Heart left ventricle (tissue), 16 donors: Measurements from ENCODE around the gene EEF1E1. TPM values are rescaled to one million over a fixed set of nuclear protein-coding genes. Genes with fewer than 3 reads are reported as not detected.
A peak's percentile ranks its signal among the peaks of the same experiment; 100 is the strongest.

Source experiments
- ATAC-seq, 4 donors: fragments of 200-7000 bp; cut with Tn5 transposase; one replicate each; pipeline ENCODE4 v1.9.1; 2020 to 2022; ENCODE audit warnings: moderate library complexity in 4 of 4, mild to moderate bottlenecking in 3 of 4, moderate number of reproducible peaks in 1 of 4
- DNase-seq, 5 donors: peaks; one replicate each; pipeline ENCODE4 v3.0.0-alpha.2; 2020
- H3K27ac ChIP-seq, 12 donors: fragments of 200-600 bp; sonication (generic) in 4 of 12; one replicate each; pipeline versions ENCODE4 v1.5.0 to v1.8.0; 2016 to 2022; ENCODE audit warnings: mild to moderate bottlenecking in 2 of 12
- H3K27me3 ChIP-seq, 9 donors: fragments of 200-600 bp; sonication (generic) in 2 of 9; one replicate each; pipeline versions ENCODE4 v1.5.1 to v1.8.0; 2016 to 2022; ENCODE audit warnings: mild to moderate bottlenecking in 3 of 9
- H3K36me3 ChIP-seq, 9 donors: fragments of 200-600 bp; sonication (generic) in 2 of 9; one replicate each; pipeline versions ENCODE4 v1.5.0 to v1.8.0; 2018 to 2022; ENCODE audit warnings: mild to moderate bottlenecking in 2 of 9
- H3K4me1 ChIP-seq, 12 donors: fragments of 200-600 bp; sonication (generic) in 4 of 12; one replicate each; pipeline versions ENCODE4 v1.5.0 to v1.8.0; 2016 to 2022; ENCODE audit warnings: mild to moderate bottlenecking in 3 of 12
- H3K4me3 ChIP-seq, 12 donors: fragments of 200-600 bp; sonication (generic) in 4 of 12; one replicate each; pipeline versions ENCODE4 v1.5.0 to v1.8.0; 2017 to 2022; ENCODE audit warnings: mild to moderate bottlenecking in 9 of 12, moderate library complexity in 4 of 12
- H3K9me3 ChIP-seq, 12 donors: fragments of 200-600 bp; sonication (generic) in 4 of 12; one replicate each; pipeline versions ENCODE4 v1.5.0 to v1.8.0; 2016 to 2022; ENCODE audit warnings: mild to moderate bottlenecking in 1 of 12
- POLR2A ChIP-seq, 2 donors: fragments of 450-650 bp; IDR thresholded peaks; one replicate each; pipeline ENCODE4 v1.6.1; 2017; ENCODE audit warnings: antibody characterized with exemption in 2 of 2, mild to moderate bottlenecking in 2 of 2, moderate library complexity in 2 of 2
- WGBS, 4 donors: extraction: QIAGEN DNeasy Blood & Tissue Kit in 2 of 4; methylation state at CpG; one replicate each; pipeline versions ENCODE4 v1.1.5 to v1.1.7; 2013 to 2018; 5-methylcytosine and 5-hydroxymethylcytosine counted together
- intact Hi-C, 10 donors: fragments of 100-400 bp; cut with DNase I; formaldehyde crosslinking; loops; one replicate each; pipeline versions ENCODE4 v1.11.1 to v1.14.2; 2022
- polyA plus RNA-seq, 2 donors: library from polyadenylated mRNA; stranded (reverse); fragments of 200-250 nt; gene quantifications; one replicate each; pipeline ENCODE4 v1.2.3, GENCODE V29; 2013
- total RNA-seq, 9 donors: library from RNA; depleted of rRNA in 2 of 9; stranded (reverse); fragments of >200 nt in 2 of 9; fragmentation: NEBNext Ultra II Directional in 3 of 9; extraction: Animal tissue kit (Norgen Biotek cat#: 25700) in 3 of 9; gene quantifications; one replicate each; pipeline versions ENCODE4 v1.1.0 to v1.2.4, GENCODE V29; 2016 to 2023
- TF ChIP-seq, protein P1 (sequence below), 12 donors: fragments of 200-600 bp; sonication (generic) in 4 of 12; IDR thresholded peaks; one replicate each; pipeline versions ENCODE4 v1.5.0 to v1.8.0; 2018 to 2022; ENCODE audit warnings: antibody characterized with exemption in 12 of 12, mild to moderate bottlenecking in 5 of 12
- donor health status: ischemic (EF 13 %, LVEDD 7.1; RV severe dilation, severe dysfunction).
- donor health status: healthy with polysubstance abuse.
- donor health status: DM: no; HTN: yes; CAD: no.
- donor health status: DM: no; HTN: no; CAD: no.
- donor health status: ischemic (EF 25% LVEDD 6.9; RV normal size, moderate dysfunction).
- donor health status: ischemic (EF 25% LVEDD 5.7; RV mildly dilated, moderate dysfunction).
- donor health status: healthy.
- donor health status: DM: yes; HTN: yes; CAD: no.
- donor health status: ischemic (EF 35%, LVEDD 5.7; RV mildly dilated, moderate dysfunction).
- donor health status: nonischemic (EF 11% LVEDD 7.7; RV severe dilation, severe dysfunction).
- donor health status: DM: yes; HTN: yes; CAD: no.
- donor health status: PGD.
- donor health status: ischemic (EF 29% LVEDD 5.4; RV normal size, mild dysfunction).
- donor health status: nonischemic (EF 23%, LVEDD 6.1; RV moderate dilation, normal function).

The EEF1E1 gene
- total and polyA plus RNA-seq, 11 donors: 10.3 to 50.1 (median 15.9) TPM

DNA sequence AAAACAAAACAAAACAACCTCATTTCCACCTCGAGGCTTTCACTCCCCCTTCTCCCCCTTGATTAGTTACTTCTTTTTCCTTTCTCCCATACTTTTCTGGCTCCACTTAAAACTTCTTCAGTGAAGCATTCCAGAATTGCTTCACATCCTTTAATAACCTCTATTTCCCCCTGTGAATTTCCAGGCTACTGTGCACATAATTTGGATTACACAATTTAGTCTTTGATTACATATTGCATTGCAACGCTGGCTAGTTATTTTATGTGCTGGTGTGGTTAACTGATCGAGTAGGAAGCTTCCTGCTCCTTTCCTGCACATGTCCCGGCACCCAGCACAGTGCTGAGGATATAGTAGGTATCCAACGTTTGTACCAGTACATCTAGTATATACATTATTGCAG, 28.1 kb upstream of the EEF1E1 start:
- DNase-seq: no peak
- no peaks in the 10 kb centered on the region for H3K36me3 ChIP-seq
- peaks cover 0 to 19% (median 0%) of the 10 kb centered on the region in 9 donors for H3K27me3 ChIP-seq
- no peak overlapping the region for H3K27ac ChIP-seq
- no peaks in the 10 kb centered on the region for H3K4me1 ChIP-seq
- no peak for TF ChIP-seq POLR2A (IDR thresholded peaks at IDR 0.05)
- TF ChIP-seq, protein P1, sequence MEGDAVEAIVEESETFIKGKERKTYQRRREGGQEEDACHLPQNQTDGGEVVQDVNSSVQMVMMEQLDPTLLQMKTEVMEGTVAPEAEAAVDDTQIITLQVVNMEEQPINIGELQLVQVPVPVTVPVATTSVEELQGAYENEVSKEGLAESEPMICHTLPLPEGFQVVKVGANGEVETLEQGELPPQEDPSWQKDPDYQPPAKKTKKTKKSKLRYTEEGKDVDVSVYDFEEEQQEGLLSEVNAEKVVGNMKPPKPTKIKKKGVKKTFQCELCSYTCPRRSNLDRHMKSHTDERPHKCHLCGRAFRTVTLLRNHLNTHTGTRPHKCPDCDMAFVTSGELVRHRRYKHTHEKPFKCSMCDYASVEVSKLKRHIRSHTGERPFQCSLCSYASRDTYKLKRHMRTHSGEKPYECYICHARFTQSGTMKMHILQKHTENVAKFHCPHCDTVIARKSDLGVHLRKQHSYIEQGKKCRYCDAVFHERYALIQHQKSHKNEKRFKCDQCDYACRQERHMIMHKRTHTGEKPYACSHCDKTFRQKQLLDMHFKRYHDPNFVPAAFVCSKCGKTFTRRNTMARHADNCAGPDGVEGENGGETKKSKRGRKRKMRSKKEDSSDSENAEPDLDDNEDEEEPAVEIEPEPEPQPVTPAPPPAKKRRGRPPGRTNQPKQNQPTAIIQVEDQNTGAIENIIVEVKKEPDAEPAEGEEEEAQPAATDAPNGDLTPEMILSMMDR (IDR thresholded peaks at IDR 0.05): no peak
- H3K9me3 ChIP-seq: no peaks in the 10 kb centered on the region
- intact Hi-C loops: loop anchor here in 4 of 10 donors (2.0 kb wide), 2 partner anchors 88 to 90 kb away; no protein-coding TSS in a partner anchor
- ATAC-seq: no peak
- 49 to 51% (median 49%) methylated on average over 5 of the region's 5 CpGs for WGBS, 4 donors
- H3K4me3 ChIP-seq: no peak overlapping the region

DNA sequence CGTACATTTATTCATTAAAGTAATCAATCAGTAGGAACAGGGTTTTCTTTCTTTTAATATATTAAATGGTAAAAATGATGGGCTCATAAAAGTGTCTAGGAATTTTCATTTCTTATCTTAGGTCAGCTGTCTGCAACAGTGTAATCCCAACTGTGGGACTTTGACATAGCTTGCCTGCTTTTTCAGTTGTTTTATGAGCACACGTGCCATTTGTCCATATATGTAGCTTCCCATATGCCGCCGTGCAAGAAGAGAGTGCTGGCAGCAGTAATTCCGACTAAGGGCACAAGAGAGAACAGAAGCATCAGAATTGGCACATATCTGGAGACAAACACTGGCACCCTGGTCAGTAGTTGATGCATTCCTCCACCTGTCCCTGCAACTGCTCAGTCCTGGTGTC, 20.9 kb upstream of the EEF1E1 start:
- Histone ChIP-seq H3K27me3 (peaks cover 0 to 3% (median 0%) of the 10 kb centered on the region in 9 donors), H3K36me3 (no peaks in the 10 kb centered on the region), H3K9me3 (no peaks in the 10 kb centered on the region), H3K4me1 (no peaks in the 10 kb centered on the region), H3K27ac (no peak overlapping the region), H3K4me3 (no peak overlapping the region)
- TF ChIP-seq POLR2A (IDR thresholded peaks at IDR 0.05): no peak
- TF ChIP-seq, protein P1 (IDR thresholded peaks at IDR 0.05): no peak
- WGBS, 4 donors: 61 to 65% (median 63%) methylated on average over 5 of the region's 5 CpGs
- peak in 1 of 4 donors; percentile 28 for ATAC-seq
- no peak for DNase-seq
- intact Hi-C loops: no loop called here

DNA sequence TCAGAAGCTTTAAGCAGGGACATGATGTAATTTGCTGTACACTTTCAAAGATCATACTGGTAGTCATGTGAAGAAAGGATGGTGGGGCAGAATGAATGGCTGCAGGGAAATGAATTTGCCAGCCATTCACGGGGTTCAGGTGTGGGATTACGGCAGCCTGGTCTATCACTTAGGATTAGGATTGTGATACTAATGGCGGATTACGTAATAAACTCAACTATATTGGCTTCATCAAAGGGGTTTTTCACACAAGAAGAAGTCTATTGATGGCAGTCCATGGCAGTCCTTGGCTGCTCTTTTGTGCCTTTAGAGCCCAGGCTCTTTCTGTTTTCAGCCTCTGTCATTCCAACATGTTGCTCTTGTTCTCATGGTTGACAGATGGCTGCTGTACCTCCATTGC, 12.6 kb upstream of the EEF1E1 start:
- peaks cover 0 to 13% (median 0%) of the 10 kb centered on the region in 9 donors for H3K27me3 ChIP-seq
- WGBS, 4 donors: 65 to 96% (median 84%) methylated on average over 4 of the region's 4 CpGs
- TF ChIP-seq, protein P1 (IDR thresholded peaks at IDR 0.05): no peak
- no peak for TF ChIP-seq POLR2A (IDR thresholded peaks at IDR 0.05)
- H3K27ac ChIP-seq: no peak overlapping the region
- H3K36me3 ChIP-seq: no peaks in the 10 kb centered on the region
- H3K4me3 ChIP-seq: no peak overlapping the region
- no peaks in the 10 kb centered on the region for H3K9me3 ChIP-seq
- ATAC-seq: no peak
- intact Hi-C loops: no loop called here
- no peak for DNase-seq
- H3K4me1 ChIP-seq: no peaks in the 10 kb centered on the region

DNA sequence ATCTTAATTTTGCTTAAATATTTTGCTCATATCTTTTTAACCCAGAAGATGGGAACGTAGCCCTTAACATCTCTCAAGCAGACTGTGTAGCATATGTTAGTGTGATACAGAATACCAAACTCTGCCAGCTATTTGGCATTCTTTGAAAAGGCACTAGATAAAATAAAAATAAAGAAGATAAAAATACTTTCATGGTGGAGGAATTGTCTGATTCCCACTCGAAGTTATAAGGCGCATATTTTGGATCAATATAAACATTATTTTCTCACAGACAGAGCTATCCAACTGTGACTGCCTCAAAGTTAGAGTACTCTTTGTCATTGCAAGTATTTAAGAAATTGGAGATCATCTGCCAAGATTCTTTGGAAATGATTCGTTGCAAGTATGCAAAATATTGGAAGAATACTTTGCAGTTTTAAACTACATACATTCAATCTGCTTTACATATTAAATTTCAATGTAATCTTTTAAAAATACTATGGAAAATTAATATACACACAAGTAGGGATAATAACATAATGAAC, 10.8 kb upstream of the EEF1E1 start:
- Histone ChIP-seq H3K4me3 (no peak overlapping the region), H3K9me3 (no peaks in the 10 kb centered on the region), H3K27me3 (peaks cover 0 to 13% (median 0%) of the 10 kb centered on the region in 9 donors), H3K36me3 (no peaks in the 10 kb centered on the region), H3K27ac (no peak overlapping the region), H3K4me1 (peaks cover 0 to 5% (median 0%) of the 10 kb centered on the region in 12 donors)
- 63 to 69% (median 64%) methylated on average over 4 of the region's 4 CpGs for WGBS, 4 donors
- TF ChIP-seq, protein P1 (IDR thresholded peaks at IDR 0.05): no peak
- no peak for TF ChIP-seq POLR2A (IDR thresholded peaks at IDR 0.05)
- ATAC-seq: no peak
- intact Hi-C loops: no loop called here
- DNase-seq: no peak
